Stimulated activated naive CD8-positive, alpha-beta T cell treated with anti-CD3 and anti-CD28 coated beads, Interleukin-15, amount 100 ng/mL, for 72 hours (primary cell): ENCODE results near the gene WDR90.

Source experiments
- ATAC-seq: fragments of 150-1000 bp; cut with Tn5 transposase; 2 replicates; pipeline ENCODE4 v1.10.0; 2021; ENCODE audit warnings: mild to moderate bottlenecking, moderate library complexity
- DNase-seq, 2 donors: peaks; one replicate each; pipeline ENCODE4 v3.0.0; 2021 to 2022
- H3K27ac Mint-ChIP-seq, 2 donors: one replicate each; pipeline ENCODE4 v1.8.0; 2022; ENCODE audit warnings: mild to moderate bottlenecking in 2 of 2, mixed read lengths in 2 of 2, moderate library complexity in 2 of 2
- H3K27me3 Mint-ChIP-seq: one replicate; pipeline ENCODE4 v1.8.0; 2022; ENCODE audit warnings: mixed read lengths
- H3K4me1 Mint-ChIP-seq: one replicate; pipeline ENCODE4 v1.8.0; 2022; ENCODE audit warnings: mild to moderate bottlenecking, mixed read lengths
- H3K4me3 Mint-ChIP-seq, 2 donors: one replicate each; pipeline ENCODE4 v1.8.0; 2022; ENCODE audit warnings: mild to moderate bottlenecking in 2 of 2, mixed read lengths in 2 of 2, moderate library complexity in 1 of 2
- H3K9me3 Mint-ChIP-seq, 2 donors: one replicate each; pipeline ENCODE4 v1.8.0; 2022; ENCODE audit warnings: mixed read lengths in 2 of 2

WDR90 gene

GRCh38 chr16:632486-633335, 16.5 kb upstream of the WDR90 start:
- ATAC-seq (no peak), DNase-seq (no peak)
- H3K27ac Mint-ChIP-seq, result no peak overlapping the region
- H3K4me1 Mint-ChIP-seq, result peaks cover 25% of the 10 kb centered on the region
- H3K9me3 Mint-ChIP-seq, result no peaks in the 10 kb centered on the region
- peaks cover 7% of the 10 kb centered on the region for H3K27me3 Mint-ChIP-seq
- H3K4me3 Mint-ChIP-seq, result no peak overlapping the region

- peaks cover 7% of the 10 kb centered on the region for H3K27me3 Mint-ChIP-seq
Measured at GRCh38 chr16:633336-634050, 15.7 kb upstream of the WDR90 start.

DNA sequence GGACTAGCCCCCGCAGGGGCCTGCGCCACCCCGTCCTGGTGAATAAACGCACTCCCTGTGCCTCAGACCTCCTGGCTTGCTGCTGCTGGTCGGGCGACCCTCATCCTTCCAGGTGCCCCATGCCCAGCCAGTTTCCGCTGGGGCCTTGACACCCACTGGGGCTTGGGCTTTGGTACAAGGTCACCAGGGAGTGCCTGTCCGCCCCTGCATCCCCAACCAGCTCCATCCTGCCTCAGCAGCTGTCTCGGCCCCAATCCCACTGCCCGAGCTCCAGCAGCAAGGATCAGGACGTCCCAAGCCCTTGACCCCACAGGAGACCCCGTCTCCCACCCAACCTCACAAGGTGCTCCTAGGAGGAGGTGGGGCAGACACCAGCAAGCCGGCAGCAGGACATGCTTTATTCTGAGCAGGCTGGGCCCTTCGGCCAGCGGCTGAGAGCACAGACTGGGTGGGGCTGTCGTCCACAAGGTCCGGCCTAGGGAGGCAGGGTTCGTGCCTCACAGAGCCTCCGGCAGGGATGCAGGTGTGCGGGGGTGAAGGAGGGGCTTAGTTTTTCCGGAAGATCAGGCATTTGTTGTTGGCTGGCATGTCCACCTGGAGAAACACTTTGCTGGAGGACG, 15.0 kb upstream of the WDR90 start:
- Mint-ChIP-seq H3K4me3 (peak overlapping the region; percentile 74 to 100), H3K27me3 (peaks cover 7% of the 10 kb centered on the region), H3K9me3 (no peaks in the 10 kb centered on the region), H3K27ac (no peak overlapping the region), H3K4me1 (peaks cover 34% of the 10 kb centered on the region)
- ATAC-seq (no peak), DNase-seq (no peak)

More at GRCh38 chr16:633336-634050, 15.7 kb upstream of the WDR90 start:
- no peak for DNase-seq
- H3K27ac Mint-ChIP-seq, result no peak overlapping the region
- no peak for ATAC-seq
- no peak overlapping the region for H3K4me3 Mint-ChIP-seq
- no peaks in the 10 kb centered on the region for H3K9me3 Mint-ChIP-seq
- peaks cover 29% of the 10 kb centered on the region for H3K4me1 Mint-ChIP-seq

DNA sequence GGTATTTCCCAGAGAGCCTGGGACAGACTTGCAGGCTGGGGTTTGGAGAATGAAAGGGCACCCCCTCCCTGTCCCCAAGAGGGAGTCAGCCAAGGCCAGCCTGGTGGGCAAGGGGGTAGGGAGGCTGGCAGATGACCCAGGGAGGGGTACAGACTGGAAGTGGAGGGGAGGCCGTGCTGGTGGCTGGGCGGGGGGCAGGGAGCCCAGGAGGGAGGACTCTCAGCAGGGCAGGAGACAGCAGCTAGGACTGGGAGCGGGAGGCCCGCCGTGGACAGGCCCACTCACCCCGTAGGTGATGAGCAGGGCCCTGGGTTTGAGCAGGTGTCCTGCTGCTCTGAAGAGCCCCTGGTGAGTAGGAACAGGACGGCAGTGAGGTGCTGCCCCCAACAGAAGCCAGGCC, 14.2 kb upstream of the WDR90 start:
- H3K27ac Mint-ChIP-seq, result no peak overlapping the region
- H3K27me3 Mint-ChIP-seq, result peaks cover 7% of the 10 kb centered on the region
- no peaks in the 10 kb centered on the region for H3K9me3 Mint-ChIP-seq
- H3K4me3 Mint-ChIP-seq, result peak overlapping the region; percentile 74 to 100
- peaks cover 34% of the 10 kb centered on the region for H3K4me1 Mint-ChIP-seq
- ATAC-seq (no peak), DNase-seq (no peak)

GRCh38 chr16:635573-636205, 13.5 kb upstream of the WDR90 start:
- peak; percentile 23 for ATAC-seq
- Mint-ChIP-seq H3K27ac (peak overlapping the region in 1 of 2 donors; percentile 27), H3K4me1 (peaks cover 34% of the 10 kb centered on the region), H3K27me3 (peaks cover 7% of the 10 kb centered on the region), H3K4me3 (peak overlapping the region; percentile 47 to 100), H3K9me3 (no peaks in the 10 kb centered on the region)
- DNase-seq, result no peak

DNA sequence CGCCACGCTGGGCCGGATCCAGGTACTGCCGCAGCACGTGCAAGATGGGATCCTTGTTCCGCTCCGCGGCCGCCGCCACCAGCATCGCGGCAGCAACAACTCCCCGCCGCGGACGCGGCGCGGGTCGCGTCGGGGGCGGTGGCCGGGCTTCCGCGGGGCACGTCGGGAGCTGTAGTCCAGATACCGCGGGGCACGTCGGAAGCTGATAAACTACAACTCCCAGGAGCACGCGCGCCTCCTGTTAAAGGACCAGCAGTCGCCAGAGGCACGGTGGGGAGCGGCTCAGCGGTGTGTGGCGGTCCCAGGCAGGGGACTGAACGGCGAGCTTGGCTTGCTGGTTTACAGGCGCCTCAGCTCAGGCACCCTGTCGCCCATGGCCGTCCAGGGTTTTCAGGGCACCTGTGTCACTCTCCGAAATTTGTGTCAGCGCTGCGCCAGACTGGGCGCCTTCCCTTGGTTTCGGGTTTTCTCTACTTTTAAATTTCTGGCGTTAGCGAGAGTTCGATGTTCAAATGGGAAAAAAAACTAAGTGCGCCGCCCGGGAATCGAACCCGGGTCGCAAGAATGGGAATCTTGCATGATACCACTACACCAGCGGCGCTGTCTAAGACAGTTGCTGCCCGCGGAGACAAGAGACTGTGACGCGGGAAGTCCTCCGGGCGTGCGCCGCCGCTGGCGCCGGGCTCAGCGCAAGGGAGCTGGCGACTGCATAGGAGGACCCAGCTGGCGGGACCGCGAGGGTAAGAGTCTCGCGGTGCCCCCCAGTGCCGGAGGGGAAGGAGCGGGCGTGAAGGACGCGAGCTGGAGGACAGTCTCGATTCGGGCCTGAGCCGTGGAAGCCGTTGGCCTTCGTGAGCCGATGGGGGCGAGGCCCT, 12.7 kb upstream of the WDR90 start, which contains the start of gene METTL26:
Gene METTL26, minus strand, starts transcription at position 100 of the 875 bp plus-strand sequence. Its CDS starts 15 bp downstream, at position 85.
- ATAC-seq (peak; percentile 89), DNase-seq (peak; percentile 94 to 97)
- Mint-ChIP-seq H3K4me1 (peaks cover 34% of the 10 kb centered on the region), H3K27me3 (peaks cover 7% of the 10 kb centered on the region), H3K4me3 (peak within 1 kb of the TSS; percentile 96 to 100), H3K9me3 (no peaks in the 10 kb centered on the region), H3K27ac (peak within 1 kb of the TSS; percentile 95 to 100)

GRCh38 chr16:637081-638018, 11.8 kb upstream of the WDR90 start:
- peak; percentile 54 for ATAC-seq
- Mint-ChIP-seq H3K27ac (peak overlapping the region; percentile 95 to 100), H3K9me3 (no peaks in the 10 kb centered on the region), H3K27me3 (peaks cover 7% of the 10 kb centered on the region), H3K4me3 (peak overlapping the region; percentile 96 to 100), H3K4me1 (peaks cover 34% of the 10 kb centered on the region)
- DNase-seq, result no peak

DNA sequence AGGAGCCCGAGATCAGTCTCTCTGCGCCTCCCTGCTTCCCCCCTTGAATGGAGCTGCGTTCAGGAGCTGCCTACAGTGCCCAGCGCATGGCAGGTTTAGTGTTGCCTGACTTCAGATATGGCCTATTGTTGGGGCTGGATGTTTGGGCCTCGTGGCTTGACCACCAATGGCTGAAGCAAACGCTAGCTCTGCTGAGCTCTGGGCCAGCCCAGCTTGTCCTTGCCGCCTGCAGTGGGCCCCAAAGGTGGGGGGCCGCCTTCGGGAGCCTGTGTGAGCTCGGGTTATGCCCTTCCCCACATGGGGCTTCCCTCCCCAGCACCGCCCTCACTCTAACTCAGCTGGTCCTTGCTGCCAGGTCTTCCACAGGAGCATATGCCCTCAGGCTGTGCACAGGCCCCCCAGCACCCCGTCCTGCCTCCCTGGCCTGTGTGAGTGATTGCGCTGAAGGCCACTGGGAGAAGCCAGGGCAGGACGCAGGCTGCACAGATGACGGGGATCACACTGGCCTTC, 11.1 kb upstream of the WDR90 start:
- Mint-ChIP-seq H3K4me1 (peaks cover 41% of the 10 kb centered on the region), H3K27ac (no peak overlapping the region), H3K9me3 (no peaks in the 10 kb centered on the region), H3K4me3 (peak overlapping the region in 1 of 2 donors; percentile 44), H3K27me3 (peaks cover 7% of the 10 kb centered on the region)
- DNase-seq, result no peak
- ATAC-seq, result no peak

DNA sequence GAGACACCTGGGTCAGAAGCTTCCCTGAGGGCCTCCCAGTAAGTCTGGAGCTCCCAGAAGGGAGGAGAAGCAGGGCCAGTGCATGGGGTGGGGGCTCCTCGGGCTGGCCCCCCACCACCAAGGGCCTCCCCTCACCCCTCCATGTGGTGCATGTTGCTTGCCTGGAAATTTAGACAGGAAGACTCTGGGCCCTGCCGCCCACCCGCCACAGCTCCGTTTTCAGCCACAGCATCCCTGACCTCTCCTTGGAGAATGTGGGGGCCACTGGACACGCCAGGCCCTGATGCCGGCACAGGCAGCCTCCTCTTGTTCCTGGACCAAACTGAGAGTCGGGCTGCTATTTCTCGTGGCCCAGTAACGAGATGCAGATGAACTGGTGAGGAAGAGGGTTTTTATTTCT, 10.3 kb upstream of the WDR90 start:
- no peak overlapping the region for H3K4me3 Mint-ChIP-seq
- H3K27ac Mint-ChIP-seq, result no peak overlapping the region
- H3K4me1 Mint-ChIP-seq, result peaks cover 48% of the 10 kb centered on the region
- ATAC-seq (no peak), DNase-seq (no peak)
- H3K27me3 Mint-ChIP-seq, result peaks cover 7% of the 10 kb centered on the region
- no peaks in the 10 kb centered on the region for H3K9me3 Mint-ChIP-seq

GRCh38 chr16:640614-641013, 8.6 kb upstream of the WDR90 start:
- H3K27me3 Mint-ChIP-seq, result peaks cover 7% of the 10 kb centered on the region
- ATAC-seq (no peak), DNase-seq (no peak)
- H3K4me3 Mint-ChIP-seq, result peak overlapping the region; percentile 66 to 68
- no peak overlapping the region for H3K27ac Mint-ChIP-seq
- no peaks in the 10 kb centered on the region for H3K9me3 Mint-ChIP-seq
- H3K4me1 Mint-ChIP-seq, result peaks cover 52% of the 10 kb centered on the region

GRCh38 chr16:641326-642188, 7.6 kb upstream of the WDR90 start, which contains the start of gene MCRIP2:
MCRIP2 (plus strand) TSS chr16:641828; CDS start chr16:641992, 164 bp downstream.
- H3K27ac Mint-ChIP-seq, result no peak within 1 kb of the TSS
- peaks cover 58% of the 10 kb centered on the region for H3K4me1 Mint-ChIP-seq
- no peaks in the 10 kb centered on the region for H3K9me3 Mint-ChIP-seq
- DNase-seq (peak; percentile 76 to 82), ATAC-seq (peak; percentile 67)
- H3K4me3 Mint-ChIP-seq, result peak within 1 kb of the TSS; percentile 81 to 86
- peaks cover 5% of the 10 kb centered on the region for H3K27me3 Mint-ChIP-seq

DNA sequence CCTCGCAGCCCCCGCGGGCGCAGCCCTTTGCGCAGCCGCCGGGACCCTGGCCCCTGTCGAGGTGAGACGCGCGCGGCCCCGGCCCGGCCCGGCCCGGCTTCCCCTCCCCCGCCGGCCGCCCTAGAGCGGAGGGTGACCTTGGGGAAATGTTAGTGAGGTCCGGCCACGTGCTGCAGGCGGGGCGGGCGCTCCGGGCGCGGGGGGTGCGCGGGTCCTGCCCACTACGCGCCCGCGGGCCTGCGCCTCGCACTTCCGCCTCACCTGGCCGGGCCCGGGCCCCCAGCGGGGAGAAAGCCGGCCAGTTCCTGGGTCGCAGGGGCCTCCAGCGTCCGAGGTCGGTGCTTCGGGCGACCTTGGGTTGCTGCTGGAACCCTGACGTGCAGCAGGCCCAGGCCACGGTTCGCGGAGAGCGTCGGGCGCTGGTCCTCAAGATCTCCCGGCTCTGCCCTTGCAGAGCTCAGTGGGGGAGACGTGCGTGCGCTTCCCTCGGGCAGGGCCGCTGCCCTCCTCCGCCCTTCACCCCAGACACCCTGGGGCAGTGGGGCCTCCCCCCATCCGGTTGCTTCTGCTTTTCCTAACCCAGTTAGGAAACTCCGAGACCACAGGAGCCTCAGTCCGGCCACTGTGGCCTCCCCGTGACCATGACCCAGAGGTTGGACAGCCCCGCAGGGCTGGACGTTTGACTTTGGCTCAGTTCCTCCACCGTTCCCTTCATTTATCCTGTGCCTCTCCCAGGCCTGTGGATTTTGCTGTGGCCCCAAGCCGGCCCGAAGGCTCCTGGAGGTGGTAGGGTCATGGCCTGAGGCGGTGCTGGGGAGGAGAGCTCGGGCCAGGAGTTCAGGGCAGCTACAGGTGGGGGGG, 6.7 kb upstream of the WDR90 start:
- Mint-ChIP-seq H3K9me3 (no peaks in the 10 kb centered on the region), H3K4me1 (peaks cover 60% of the 10 kb centered on the region), H3K27ac (peak overlapping the region in 1 of 2 donors; percentile 27), H3K27me3 (no peaks in the 10 kb centered on the region), H3K4me3 (peak overlapping the region; percentile 81 to 86)
- ATAC-seq (peak; percentile 41), DNase-seq (peak in 1 of 2 donors; percentile 39)
